Measurements from ENCODE around the gene BCL2. TPM values are rescaled to one million over a fixed set of nuclear protein-coding genes. Genes with fewer than 3 reads are reported as not detected.

Gene BCL2
- total and polyA plus RNA-seq, 3 donors from 2014 or later = 6.3 to 20.8 (median 16.0) TPM

- Histone ChIP-seq H3K27ac (no peak overlapping the region), H3K4me3 (no peak overlapping the region), H3K36me3 (ENCODE audit: low read depth, missing control alignments) (no peaks in the 10 kb centered on the region), H3K27me3 (no peaks in the 10 kb centered on the region), H3K9me3 (no peaks in the 10 kb centered on the region), H3K4me1 (peaks cover 19% of the 10 kb centered on the region)
- TF ChIP-seq POLR2A (IDR thresholded peaks at IDR 0.05) (no peak), CTCF (IDR thresholded peaks at IDR 0.05) (no peak)
- intact Hi-C loops (cut with DNase I; ENCODE audit: low total_unique reads) = no loop called here
- WGBS, 2 donors = 81 to 91% methylated on average over 4 of the region's 4 CpGs
- DNase-seq = no peak
Observed at GRCh38 chr18:63254716-63255399, 64.7 kb downstream of the BCL2 start.

- Histone ChIP-seq H3K27ac (no peak overlapping the region), H3K36me3 (ENCODE audit: low read depth, missing control alignments) (no peaks in the 10 kb centered on the region), H3K4me3 (no peak overlapping the region), H3K4me1 (peaks cover 11% of the 10 kb centered on the region), H3K27me3 (no peaks in the 10 kb centered on the region), H3K9me3 (no peaks in the 10 kb centered on the region)
- no peak for TF ChIP-seq CTCF (IDR thresholded peaks at IDR 0.05)
- no peak for TF ChIP-seq POLR2A (IDR thresholded peaks at IDR 0.05)
- 59 to 64% methylated on average over 10 of the region's 10 CpGs for WGBS, 2 donors
- DNase-seq = no peak
- intact Hi-C loops (cut with DNase I; ENCODE audit: low total_unique reads) = no loop called here
Observed at GRCh38 chr18:63253428-63254372, 65.9 kb downstream of the BCL2 start.

- intact Hi-C loops (cut with DNase I; ENCODE audit: low total_unique reads) = no loop called here
- no peaks in the 10 kb centered on the region for H3K36me3 ChIP-seq (ENCODE audit: low read depth, missing control alignments)
- no peaks in the 10 kb centered on the region for H3K27me3 ChIP-seq
- H3K9me3 ChIP-seq = no peaks in the 10 kb centered on the region
- DNase-seq = no peak
- H3K4me1 ChIP-seq = peaks cover 8% of the 10 kb centered on the region
- TF ChIP-seq POLR2A (IDR thresholded peaks at IDR 0.05) = no peak
- no peak for TF ChIP-seq CTCF (IDR thresholded peaks at IDR 0.05)
- no peak overlapping the region for H3K27ac ChIP-seq
- WGBS, 2 donors = 86 to 90% methylated on average over 6 of the region's 6 CpGs
- H3K4me3 ChIP-seq = no peak overlapping the region
Observed at GRCh38 chr18:63253014-63253413, 66.6 kb downstream of the BCL2 start.

GRCh38 chr18:63249771-63250170, 69.8 kb downstream of the BCL2 start:
- Histone ChIP-seq H3K36me3 (ENCODE audit: low read depth, missing control alignments) (no peaks in the 10 kb centered on the region), H3K4me1 (peaks cover 7% of the 10 kb centered on the region), H3K9me3 (no peaks in the 10 kb centered on the region), H3K27ac (no peak overlapping the region), H3K27me3 (no peaks in the 10 kb centered on the region), H3K4me3 (no peak overlapping the region)
- DNase-seq = peak; percentile 56
- intact Hi-C loops (cut with DNase I; ENCODE audit: low total_unique reads) = no loop called here
- WGBS, 2 donors = 51 to 54% methylated on average over 7 of the region's 7 CpGs
- TF ChIP-seq POLR2A (IDR thresholded peaks at IDR 0.05) = no peak
- TF ChIP-seq CTCF (IDR thresholded peaks at IDR 0.05) = no peak
